ENCODE measurements around the gene CREBRF.

DNA sequence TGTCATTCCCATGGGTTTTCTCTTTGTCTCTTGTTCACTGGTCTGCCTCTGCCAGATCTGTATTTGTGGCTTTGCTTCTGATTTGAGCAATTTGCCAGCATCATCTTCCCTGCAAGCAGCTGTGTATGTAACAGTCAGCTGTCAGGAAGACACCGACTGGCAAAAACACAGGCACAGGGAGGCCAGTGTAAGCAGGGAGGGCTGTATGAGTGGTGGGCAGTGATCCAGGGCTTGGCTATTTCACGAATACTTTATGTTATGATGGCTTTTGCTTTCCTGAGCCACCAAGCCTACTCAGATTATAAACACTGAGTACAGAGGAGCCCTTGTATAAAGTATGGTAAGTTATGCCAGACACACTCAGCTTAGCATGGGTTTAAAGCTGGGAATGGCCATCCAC lies 99.8 kb downstream of the CREBRF start:
- TF ChIP-seq EZH2 (IDR thresholded peaks at IDR 0.05; ENCODE audit: borderline replicate concordance, low read depth, low read length, severe bottlenecking), result no peak
- TF ChIP-seq, protein P1, sequence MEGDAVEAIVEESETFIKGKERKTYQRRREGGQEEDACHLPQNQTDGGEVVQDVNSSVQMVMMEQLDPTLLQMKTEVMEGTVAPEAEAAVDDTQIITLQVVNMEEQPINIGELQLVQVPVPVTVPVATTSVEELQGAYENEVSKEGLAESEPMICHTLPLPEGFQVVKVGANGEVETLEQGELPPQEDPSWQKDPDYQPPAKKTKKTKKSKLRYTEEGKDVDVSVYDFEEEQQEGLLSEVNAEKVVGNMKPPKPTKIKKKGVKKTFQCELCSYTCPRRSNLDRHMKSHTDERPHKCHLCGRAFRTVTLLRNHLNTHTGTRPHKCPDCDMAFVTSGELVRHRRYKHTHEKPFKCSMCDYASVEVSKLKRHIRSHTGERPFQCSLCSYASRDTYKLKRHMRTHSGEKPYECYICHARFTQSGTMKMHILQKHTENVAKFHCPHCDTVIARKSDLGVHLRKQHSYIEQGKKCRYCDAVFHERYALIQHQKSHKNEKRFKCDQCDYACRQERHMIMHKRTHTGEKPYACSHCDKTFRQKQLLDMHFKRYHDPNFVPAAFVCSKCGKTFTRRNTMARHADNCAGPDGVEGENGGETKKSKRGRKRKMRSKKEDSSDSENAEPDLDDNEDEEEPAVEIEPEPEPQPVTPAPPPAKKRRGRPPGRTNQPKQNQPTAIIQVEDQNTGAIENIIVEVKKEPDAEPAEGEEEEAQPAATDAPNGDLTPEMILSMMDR (IDR thresholded peaks at IDR 0.05; ENCODE audit: borderline replicate concordance, extremely low read depth, low read length, poor library complexity, severe bottlenecking), result no peak
